Stimulated activated CD8-positive, alpha-beta memory T cell treated with anti-CD3 and anti-CD28 coated beads, Interleukin-4, amount 100 ng/mL, for 48 hours (primary cell): ENCODE data around the gene TCERG1L.

Source experiments
- DNase-seq: peaks from one replicate; pipeline ENCODE4 v3.0.0-alpha.2; 2020

The TCERG1L gene

GRCh38 chr10:131314799-131315198, 3.3 kb upstream of the TCERG1L start:
- DNase-seq = no peak

GRCh38 chr10:131314148-131314547, 2.6 kb upstream of the TCERG1L start:
- no peak for DNase-seq

GRCh38 chr10:131313377-131313776, 1.9 kb upstream of the TCERG1L start:
- DNase-seq = no peak

GRCh38 chr10:131312478-131312836, 936 bp upstream of the TCERG1L start:
- DNase-seq = peak; percentile 48

- DNase-seq = no peak
Observed at GRCh38 chr10:131311402-131311660, 190 bp downstream of the TCERG1L start.

- DNase-seq = no peak
Observed at GRCh38 chr10:131310551-131311401, 745 bp downstream of the TCERG1L start.

GRCh38 chr10:131310142-131310541, 1.4 kb downstream of the TCERG1L start:
- DNase-seq = no peak

GRCh38 chr10:131300508-131300907, 11.0 kb downstream of the TCERG1L start:
- DNase-seq = no peak

- DNase-seq = no peak
Observed at GRCh38 chr10:131290781-131291180, 20.7 kb downstream of the TCERG1L start.

- DNase-seq = no peak
Observed at GRCh38 chr10:131288648-131289047, 22.9 kb downstream of the TCERG1L start.

GRCh38 chr10:131282961-131283360, 28.6 kb downstream of the TCERG1L start:
- no peak for DNase-seq

- no peak for DNase-seq
Observed at GRCh38 chr10:131280101-131280500, 31.4 kb downstream of the TCERG1L start.

- no peak for DNase-seq
Observed at GRCh38 chr10:131279516-131279915, 32.0 kb downstream of the TCERG1L start.

- no peak for DNase-seq
Observed at GRCh38 chr10:131277969-131278368, 33.6 kb downstream of the TCERG1L start.

- no peak for DNase-seq
Observed at GRCh38 chr10:131277278-131277677, 34.2 kb downstream of the TCERG1L start.

- no peak for DNase-seq
Observed at GRCh38 chr10:131275691-131276090, 35.8 kb downstream of the TCERG1L start.

- DNase-seq = no peak
Observed at GRCh38 chr10:131274883-131275282, 36.6 kb downstream of the TCERG1L start.

- DNase-seq = no peak
Observed at GRCh38 chr10:131274133-131274880, 37.2 kb downstream of the TCERG1L start.

- DNase-seq = no peak
Observed at GRCh38 chr10:131273476-131273875, 38.0 kb downstream of the TCERG1L start.

- DNase-seq = no peak
Observed at GRCh38 chr10:131272897-131273451, 38.5 kb downstream of the TCERG1L start.

GRCh38 chr10:131271966-131272365, 39.6 kb downstream of the TCERG1L start:
- DNase-seq = no peak

- no peak for DNase-seq
Observed at GRCh38 chr10:131271195-131271880, 40.2 kb downstream of the TCERG1L start.

GRCh38 chr10:131270461-131271190, 40.9 kb downstream of the TCERG1L start:
- DNase-seq = no peak
